CD4-positive, alpha-beta T cell treated with Interleukin-6 for 4 hours (primary cell): ENCODE results near the gene KCNK16.

Experiments
- DNase-seq: peaks from one replicate; pipeline ENCODE4 v3.0.0-alpha.2; 2020; ENCODE audit warnings: mixed read lengths

Gene KCNK16

DNA sequence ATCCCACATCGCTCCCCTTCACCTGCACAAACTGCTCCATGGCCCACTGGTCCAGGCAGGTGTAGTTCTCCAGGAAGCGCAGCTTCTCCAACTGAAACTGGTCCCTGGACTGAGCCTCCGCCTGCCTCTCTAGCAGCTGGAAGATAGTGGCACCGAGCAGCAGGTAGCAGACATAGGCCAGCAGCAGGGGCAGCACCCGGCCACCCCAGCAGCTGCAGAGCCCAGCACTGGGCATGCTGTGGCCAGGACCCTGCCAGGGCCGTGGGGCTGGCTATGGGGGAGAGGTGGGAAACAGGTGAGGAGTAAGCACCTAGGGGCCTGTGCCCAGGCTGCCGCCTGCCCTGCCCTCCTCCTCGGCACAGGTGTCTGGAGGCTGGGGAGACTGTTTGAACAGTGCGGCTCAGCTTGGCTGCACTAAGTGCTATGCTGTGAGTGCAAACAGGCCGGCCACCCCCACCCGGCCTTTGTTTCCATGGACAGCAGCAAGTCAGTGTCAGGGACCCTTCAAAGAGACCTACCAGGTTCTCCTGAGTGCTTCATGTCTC is at the start of gene KCNK16:
Gene KCNK16 (minus strand): TSS at position 397 of the 545 bp plus-strand sequence. CDS start 162 bp downstream, at position 235.
- no peak for DNase-seq

DNA sequence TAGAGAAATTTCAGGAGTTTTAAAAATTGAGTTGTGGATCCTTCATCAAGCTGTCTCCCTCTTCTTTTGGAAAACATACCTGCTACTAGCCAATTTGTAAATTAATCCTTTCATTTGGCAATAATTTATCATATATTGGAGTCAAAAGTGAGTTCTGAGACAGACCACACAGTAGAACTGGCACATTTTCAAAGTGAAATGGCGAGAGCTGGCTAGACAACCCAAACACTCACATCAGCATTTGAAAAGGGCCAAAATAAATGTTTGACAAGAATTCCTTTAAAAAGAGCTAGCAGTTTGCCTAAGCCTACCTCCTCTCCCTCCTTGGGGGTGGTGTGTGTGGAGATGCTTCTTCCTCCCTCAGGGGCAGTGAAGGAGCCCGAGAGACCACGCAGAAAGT is 47.9 kb upstream of the KCNK16 start:
- no peak for DNase-seq

DNA sequence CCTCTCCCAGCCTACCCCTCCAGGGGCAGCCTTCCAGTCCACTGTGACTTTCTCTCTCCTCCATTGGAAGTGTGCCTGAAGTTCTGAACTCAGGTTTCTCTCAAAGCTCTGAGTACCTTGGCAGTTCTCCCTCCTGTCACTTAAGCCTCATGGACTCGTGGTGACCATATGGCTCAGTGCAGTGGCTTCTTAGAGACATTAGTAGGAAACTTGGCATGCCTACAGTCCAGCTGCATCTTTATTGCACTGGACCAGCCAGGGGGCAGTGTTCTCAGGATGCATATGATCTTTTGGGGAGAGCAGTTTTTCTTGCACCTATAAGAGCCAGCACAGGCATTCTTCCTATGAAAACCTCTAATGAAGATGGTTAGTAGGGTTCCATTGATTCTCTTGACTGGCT is 47.5 kb upstream of the KCNK16 start:
- no peak for DNase-seq

DNA sequence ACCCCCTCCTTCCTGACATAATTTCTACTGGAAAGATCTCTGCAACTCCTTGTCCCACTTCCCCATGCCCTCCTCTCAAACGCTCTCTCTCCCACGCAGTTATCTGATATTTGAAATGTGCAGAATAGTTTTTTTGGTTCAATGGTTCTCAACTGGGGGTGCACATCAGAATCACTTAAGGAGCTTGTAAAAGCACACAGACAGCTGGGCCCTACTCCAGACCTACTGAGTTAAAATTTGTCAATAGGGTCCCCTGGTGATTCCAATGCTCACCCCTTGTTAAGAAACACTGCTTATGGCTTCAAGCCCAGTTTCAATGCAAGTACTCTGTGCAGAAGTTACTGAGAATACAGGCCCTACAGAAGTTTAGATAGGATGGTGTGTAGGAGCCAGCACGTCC is 45.2 kb upstream of the KCNK16 start:
- no peak for DNase-seq

DNA sequence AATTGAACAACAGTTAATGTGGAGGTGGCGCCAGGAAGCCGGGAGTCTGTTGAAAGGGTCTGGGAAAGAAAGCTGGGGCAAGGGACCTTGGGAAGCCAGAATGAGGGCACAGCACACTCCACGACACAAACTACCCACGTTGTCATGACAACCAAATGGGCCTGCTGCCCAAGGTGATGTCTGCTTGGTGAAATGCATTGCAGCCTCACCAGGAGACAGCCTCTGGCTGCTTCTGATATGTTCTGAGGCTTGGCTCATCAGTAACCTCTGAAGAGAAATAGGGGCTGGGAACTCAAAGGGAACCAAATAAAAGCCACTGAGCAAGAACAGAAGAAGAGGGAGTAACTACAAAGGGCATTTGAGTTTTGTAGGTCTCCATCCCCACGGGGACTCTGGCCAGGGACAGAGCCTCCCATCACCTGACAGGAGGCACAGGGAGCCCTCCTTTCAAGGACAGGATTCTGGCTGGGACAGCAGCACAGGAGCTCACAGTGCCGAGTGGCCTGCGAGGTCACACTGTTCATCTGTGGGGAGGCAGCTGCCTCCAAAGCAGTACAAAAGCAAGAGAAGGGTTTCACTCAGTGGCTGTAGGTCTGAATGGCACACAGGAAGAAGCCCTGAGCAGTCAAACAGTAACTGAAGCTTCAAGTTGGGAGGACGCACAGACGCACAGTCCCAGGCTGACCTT is 44.6 kb upstream of the KCNK16 start:
- DNase-seq, result no peak

DNA sequence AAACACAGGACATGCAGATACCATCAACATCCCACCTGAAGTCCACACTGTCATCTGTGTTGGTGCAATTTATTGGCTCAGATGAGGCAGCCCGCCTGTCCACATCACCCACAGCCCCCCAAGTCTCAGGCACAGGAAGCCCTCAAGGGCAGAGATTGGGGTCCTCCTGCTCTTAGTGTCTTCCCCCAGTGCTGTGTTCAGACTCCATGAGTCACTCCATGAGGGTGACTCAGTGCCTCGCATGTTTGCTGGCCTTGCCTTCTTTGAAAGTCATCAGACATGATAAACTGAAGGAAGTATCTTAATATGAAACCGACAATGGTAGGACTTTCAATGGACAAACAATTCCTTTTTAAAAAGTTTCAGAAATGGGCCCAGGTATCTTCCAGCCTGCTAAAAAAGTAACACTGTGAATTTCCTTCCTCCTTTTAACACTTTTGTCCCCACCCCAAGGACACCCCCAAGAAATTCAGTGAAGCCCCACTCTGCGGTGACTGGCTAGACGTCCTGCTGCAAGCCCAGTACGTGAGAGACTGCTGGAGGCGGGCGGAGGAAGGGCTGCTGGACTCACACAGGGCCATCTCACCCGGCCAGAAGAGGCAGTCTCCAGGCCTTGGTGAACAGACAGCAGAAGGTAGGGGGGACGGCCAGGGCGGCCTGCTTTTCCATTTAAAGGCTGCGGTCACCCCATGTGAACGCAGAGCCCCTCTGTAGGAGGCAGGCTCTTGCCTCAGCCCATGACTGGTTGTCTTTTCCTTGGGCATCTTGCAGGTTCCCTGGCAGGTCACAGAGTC is 43.0 kb upstream of the KCNK16 start:
- no peak for DNase-seq

DNA sequence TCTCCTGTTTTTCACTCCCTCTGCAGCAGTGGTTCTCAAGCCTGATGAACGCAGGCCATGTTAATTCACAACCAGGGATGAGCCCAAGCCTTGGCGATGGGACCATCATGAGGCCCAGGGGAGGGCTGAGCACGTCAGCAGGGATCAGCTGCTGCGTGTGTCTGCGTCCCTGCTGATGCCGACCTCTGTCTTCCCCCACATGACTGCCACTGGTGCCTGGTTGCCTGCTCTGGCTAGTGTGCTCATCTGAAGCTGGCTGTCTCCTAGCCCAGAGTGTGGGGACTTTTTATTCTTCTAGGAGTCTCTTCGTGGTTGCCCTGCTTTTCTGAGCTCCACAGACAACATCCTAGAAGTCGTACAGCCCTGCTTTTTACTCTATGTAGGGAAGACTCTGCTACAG is 40.8 kb upstream of the KCNK16 start:
- no peak for DNase-seq

DNA sequence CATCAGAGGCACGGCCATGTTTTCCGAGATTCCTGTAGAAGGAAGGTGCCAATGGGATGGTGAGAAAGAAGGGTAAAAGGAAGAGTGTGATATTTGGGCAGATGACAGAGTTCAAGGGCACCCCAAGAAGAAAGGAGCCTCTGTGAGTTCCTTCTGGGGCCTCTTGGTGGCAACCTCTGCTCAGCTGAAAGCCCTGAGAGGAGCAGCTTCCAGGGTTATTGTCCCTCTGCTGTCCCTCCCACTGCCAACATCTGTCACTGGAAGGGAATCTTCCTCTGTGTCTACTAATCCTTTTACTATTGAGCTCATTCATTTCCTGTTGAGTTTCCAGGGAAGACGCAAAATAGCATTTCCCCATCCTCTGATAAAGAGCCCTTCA is 40.0 kb upstream of the KCNK16 start:
- DNase-seq, result no peak

DNA sequence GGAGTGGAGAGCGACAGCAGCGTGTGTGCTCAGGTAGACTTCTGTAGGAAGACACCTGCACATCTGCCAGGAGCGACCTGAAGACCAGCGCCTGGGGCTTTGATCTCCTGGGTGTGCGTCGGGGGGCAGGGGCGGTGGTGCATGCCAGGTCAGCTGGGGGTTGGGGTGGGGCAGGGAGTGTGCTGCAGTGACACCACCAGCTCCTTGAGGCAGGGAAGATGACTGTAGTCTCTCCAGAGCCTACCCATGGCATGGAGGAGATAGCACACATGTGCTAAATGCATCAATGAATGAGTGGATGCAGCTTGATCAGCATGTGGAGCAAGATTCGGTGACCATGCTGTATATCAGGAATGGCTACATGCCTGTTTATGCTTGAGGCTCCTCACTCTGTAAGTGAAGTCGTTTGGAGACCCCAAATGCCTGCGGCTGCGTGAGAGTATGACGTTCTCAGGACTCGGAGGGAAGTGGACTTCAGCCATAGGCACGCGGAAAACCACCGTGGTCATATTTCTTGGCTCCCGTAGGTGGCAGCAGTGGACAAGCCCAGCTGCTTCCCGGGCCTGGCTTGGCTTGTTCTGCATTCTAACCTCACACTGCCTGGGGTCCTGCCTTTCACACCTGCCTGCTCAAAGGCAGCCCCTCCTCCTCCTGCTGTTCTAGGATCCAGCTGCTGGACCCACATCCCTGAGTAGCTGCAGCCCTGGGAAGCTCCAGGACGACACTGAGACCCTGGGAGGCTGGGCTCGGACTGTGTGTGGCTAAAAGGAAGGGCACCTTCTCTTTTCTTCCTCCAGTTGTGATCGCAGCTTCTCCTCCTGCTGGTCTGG is 39.4 kb upstream of the KCNK16 start:
- DNase-seq, result peak; percentile 34

DNA sequence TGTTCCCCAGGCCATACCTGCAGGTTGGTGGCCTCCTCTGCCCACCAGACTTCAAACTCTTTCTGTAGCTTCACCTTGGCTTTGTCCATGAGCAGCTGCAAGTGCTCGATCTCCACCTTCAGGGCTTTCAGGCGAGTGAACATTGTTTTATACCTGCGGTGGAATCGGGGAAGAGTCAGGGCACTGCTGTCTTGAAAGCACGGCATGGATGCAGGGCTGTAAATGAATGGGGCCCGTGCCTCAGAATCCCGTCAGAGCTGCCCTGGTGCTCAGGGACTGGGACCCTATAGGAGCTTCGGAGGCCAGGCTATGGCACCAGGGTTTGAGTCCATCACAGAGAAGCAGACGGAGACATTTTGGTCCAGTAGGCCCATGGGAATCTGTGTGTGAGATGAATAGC is 37.9 kb upstream of the KCNK16 start:
- no peak for DNase-seq

DNA sequence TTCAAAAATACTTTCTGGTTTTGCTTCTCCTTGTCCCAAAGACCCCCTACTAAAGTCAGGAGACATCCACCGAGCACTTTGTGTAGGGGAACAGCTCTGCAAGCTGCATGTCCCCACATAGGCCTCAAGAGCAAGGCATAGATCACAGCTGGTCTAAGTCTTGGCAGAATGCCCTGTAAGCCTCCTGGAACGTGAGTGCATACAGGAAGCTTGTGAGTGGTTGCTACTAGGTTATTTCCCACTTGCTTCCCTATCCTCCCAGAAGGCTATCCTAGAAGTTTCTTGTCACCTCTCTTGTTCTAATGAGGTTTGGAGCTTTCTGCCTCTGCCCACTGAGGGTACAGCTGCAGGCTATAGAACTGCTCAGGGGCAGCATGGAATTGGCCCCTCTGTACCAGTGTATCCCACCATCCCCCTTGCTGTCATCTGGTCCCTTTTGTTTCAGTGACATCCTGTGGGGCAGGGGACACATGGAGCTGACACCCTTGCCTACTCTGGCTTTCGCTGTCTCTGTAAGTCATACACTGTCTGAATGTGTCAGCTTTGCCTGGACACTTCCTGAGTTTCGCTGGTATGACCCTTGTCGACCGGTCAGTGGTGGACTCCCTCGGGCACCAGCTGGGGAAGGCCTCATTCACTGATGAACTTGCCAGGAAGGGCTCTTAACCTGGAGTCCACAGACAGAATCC is 35.6 kb upstream of the KCNK16 start:
- DNase-seq, result no peak

DNA sequence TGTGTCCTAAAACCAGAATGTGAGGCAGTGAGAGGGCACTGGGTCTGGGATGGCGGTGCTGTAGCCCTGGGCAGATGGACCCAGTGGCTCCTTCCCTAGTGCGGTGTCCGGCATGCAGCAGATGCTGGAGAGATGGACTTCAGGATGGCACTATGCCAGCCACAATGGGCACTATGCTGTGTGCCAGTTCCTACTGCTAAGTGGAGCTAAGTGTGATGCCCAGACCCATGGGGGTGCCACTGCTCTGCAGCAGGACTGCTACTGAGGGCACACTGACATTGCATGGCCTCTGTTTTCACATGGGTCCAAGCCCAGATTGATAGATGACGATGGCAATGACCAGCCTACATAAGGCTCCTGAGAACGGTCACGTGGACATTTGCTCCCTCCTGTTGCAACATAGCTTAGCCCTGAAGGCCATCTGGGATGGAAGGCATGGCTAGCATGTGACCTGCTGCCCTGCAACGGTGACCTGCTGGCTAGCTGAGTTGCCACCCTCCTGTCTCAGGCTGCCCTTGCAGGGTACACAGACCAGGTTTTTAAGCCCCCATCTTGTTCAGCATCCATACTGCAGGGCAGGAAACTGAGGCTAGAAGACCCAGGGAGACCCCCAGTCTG is 31.3 kb upstream of the KCNK16 start:
- DNase-seq, result no peak

DNA sequence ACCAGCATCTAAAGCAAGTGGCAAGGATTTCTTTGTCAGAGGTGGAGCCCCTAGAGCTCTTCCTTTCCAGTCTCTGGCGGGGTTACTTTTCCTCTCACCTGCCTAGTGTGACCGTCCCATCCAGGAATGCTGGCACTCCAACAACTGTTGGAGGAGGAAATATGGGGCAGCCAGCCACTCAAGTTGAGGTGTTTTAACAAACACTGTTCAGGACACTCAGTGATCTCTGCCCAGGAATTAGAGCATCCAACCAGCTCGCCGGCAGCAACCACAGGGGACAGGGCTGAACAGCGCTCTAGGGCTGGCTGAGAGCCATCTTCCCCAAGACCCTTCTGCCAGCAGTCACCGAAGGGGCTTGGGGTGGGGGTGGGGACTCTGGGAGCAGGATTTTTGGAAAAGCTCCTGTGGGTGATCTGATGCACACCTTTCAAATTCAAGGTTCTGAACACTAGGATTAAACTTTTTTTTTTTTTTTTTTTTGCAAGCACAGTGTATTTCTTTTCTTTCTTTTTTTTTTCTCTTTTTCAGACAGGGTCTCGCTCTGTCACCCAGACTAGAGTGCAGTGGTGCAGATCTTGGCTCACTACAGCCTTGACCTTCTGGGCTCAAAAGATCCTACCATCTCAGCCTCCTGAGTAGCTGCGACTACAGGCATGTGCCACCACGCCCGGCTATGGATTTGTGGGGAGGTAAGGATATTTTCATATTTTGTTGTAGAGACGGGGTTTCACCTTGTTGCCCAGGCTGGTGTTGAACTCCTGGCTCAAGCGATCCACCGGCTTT is 28.4 kb upstream of the KCNK16 start:
- no peak for DNase-seq

DNA sequence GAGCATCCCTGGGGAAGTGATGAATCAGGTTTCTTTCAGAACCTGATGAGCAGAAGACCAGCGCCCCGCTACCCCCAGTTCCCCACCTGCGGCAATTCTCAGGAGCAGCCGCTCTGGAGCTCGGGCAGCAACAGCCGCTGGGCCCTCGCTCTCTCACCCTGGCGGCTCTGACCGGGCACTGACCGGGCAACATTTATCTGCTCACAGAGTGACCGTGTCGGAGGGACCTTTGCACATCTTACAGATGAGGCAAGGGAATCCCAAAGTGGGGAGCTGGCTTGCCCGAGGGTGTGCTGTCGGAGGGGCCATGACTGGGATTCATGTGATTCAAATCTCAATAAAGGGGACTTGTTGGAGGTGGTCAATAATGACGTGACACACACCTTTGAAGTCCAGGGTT is 26.2 kb upstream of the KCNK16 start:
- DNase-seq, result no peak

DNA sequence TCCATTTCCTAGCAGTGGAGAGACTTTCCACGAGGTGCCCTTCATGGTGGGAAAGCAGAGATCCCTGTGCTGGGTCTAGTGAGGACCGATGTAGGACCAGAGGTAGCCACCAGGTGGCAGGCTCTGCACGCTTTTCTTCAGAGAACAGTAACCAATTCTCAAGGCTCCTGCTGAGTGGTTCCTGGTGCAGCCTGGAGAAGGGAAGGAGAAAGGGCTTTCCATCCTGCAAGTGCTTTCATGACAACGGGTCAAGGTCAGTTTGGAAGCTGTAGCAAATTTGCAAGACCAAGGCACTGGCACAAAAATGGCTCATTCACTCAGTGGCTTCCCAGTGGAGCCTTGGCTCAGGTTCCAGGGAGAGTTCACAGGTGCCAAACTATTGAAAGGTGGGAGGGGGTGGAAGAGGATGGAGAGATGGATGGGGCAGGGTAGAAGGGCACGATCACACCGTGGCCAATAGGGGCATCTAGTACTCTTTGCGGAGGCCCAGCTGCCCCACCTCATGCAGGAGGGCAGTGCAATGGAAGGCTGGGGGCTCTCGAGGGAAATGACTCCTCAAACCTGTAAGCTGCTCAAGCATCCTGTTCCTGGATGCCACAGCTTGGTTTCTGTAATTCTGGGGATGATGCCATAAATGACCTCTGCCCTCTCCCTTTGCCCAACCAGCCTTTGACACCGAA is 25.5 kb upstream of the KCNK16 start:
- peak; percentile 53 for DNase-seq

DNA sequence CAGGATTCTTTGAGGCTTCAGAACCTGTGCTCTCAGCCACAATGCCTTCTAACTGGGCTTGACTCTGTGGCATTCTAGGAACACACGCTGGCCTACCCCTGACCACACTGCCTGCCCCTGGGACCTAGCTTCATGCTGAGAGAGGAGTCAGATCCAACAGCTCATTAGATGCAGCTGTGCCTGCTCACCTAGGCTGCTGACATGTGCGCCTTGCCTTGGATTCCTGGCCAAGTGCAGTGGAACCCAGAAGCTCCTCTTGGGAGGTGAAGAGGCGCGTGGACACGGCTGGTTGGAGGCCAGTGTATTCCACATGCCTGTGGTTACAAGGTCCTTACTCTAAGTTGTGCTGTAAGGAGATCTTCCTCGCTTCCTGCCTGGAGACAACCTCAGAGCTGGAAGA is 24.7 kb upstream of the KCNK16 start:
- DNase-seq, result no peak

DNA sequence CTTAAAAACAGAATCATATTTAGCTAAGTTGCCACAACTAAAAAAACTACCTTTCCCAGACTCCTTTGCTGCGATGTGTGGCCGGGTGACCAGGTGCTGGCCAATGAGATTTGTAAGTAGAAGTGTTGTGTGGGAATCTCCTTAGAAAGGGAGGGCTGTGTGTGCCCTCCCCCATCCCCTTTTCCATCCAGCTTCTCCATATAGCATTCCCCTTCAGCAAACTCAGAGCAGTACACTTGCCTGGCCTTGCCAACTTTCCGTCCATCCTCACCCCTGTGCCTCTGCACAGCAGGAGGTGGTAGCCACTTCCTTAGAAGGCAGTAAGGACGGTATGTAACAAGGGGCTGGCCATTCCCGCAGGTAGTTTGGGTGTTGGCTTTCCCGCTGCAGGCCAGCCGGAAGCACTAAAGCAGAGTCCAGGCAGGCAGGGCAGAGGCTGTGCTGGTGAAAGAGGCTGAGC is 22.3 kb upstream of the KCNK16 start:
- no peak for DNase-seq

DNA sequence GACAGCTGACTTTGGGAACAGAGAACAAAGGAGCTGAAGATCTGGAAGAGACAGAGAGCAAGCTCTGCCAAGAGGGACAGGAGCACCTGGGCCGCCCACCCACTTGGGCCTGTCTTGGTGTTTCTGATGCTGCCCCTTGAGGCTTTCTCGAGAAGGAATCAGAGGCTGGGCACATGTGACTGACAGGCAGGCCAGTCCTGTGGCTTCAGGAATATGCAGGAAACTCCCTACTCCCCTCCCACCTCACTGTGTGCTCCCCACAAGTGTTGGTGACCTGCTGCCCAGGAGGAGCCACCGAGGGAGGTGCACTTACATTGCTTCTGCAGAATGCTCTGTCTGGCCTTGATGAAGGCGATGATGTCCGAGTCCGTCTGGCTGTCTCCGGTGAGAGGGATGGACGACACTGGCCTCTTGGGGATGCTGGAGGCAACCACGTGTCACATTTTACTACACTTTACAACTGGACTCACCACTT is 20.9 kb upstream of the KCNK16 start:
- DNase-seq, result no peak

DNA sequence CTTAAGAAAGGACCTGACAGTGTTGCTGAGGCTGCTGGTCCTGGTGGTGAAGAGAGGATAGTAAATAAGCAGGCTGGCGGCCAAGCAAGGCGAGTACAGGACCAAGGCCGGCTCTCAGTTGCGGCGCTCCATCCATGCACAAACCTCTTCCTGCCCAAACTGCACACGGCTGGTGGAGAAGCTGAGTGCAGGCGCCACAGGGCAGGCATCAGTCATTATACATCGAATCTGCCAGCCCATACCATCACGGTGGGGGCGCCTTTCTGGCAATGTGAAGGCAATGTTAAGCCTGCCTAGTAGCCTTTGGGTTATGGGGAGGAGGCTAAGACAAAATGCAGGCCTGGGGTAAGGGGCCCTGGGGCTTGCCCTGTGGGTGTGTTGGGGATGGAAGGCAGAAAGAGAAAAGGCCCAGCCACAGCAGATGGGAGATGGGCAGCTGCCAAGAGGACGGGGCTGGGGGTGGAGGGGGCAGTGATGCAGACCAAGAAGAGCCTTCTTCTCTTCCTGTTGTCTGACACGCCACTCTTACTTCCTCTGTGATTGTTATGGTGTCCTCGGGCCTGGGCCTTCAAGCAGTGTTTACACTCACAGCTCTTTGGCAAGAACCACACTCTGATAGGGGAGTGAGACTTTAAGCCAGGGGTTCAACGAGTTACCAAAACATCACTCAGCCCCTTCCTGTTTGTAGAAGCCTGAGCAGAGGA is 20.3 kb upstream of the KCNK16 start:
- no peak for DNase-seq

DNA sequence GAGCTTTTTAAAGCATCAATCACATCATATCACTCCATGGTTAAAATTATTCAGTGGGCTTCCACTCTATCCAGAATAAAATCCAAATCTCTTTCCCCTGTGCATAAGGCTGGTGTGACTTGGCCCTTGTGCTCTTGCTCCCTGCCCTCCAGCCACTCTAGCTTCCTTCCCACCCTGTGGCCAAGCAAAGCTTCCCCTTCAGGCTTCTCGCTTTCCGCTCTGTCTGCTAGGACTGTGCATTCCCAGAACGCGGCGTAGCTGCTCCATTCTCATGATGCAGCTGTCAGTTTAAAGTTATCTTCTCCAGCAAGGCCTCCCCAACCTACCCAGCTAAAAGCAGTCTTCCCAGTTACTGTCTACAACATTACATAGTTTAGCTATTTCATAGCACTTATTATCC is 19.4 kb upstream of the KCNK16 start:
- DNase-seq, result no peak
